Suprapubic skin (tissue), 4 donors: ENCODE measurements around the gene TWSG1. TPM values are rescaled to one million over a fixed set of nuclear protein-coding genes. Genes with fewer than 3 reads are reported as not detected.

Source experiments
- DNase-seq, 2 donors: peaks; one replicate each; pipeline ENCODE4 v3.0.0-alpha.2; 2019; ENCODE audit warnings: low spot score in 2 of 2
- H3K27ac ChIP-seq: fragments of 200-600 bp; sonication (generic); one replicate; pipeline ENCODE4 v1.5.1; 2019
- H3K27me3 ChIP-seq: fragments of 200-600 bp; sonication (generic); one replicate; pipeline ENCODE4 v1.5.1; 2019
- H3K36me3 ChIP-seq: fragments of 200-600 bp; sonication (generic); one replicate; pipeline ENCODE4 v1.5.1; 2019
- H3K4me1 ChIP-seq: fragments of 200-600 bp; sonication (generic); one replicate; pipeline ENCODE4 v1.5.1; 2019
- H3K4me3 ChIP-seq: fragments of 200-600 bp; sonication (generic); one replicate; pipeline ENCODE4 v1.5.1; 2019; ENCODE audit warnings: mild to moderate bottlenecking
- H3K9me3 ChIP-seq: fragments of 200-600 bp; sonication (generic); one replicate; pipeline ENCODE4 v1.5.1; 2019
- CTCF ChIP-seq, 2 donors: fragments of 200-600 bp in 1 of 2; fragments of 450-650 bp in 1 of 2; sonication (generic) in 1 of 2; IDR thresholded peaks; one replicate each; pipeline ENCODE4 v1.5.1; 2016 to 2019; ENCODE audit warnings: antibody characterized with exemption in 2 of 2, mild to moderate bottlenecking in 1 of 2, moderate library complexity in 1 of 2
- EP300 ChIP-seq: sonication (generic); formaldehyde crosslinking; IDR thresholded peaks from one replicate; pipeline ENCODE4 v1.6.1; 2017; ENCODE audit warnings: antibody characterized with exemption
- POLR2A ChIP-seq, 2 donors: fragments of 450-650 bp; IDR thresholded peaks; one replicate each; pipeline ENCODE4 v1.6.1; 2017; ENCODE audit warnings: antibody characterized with exemption in 2 of 2, mild to moderate bottlenecking in 2 of 2, moderate library complexity in 2 of 2
- POLR2AphosphoS5 ChIP-seq, 3 donors: sonication (generic); formaldehyde crosslinking; IDR thresholded peaks; one replicate each; pipeline ENCODE4 v1.6.1; 2017; ENCODE audit warnings: antibody characterized with exemption in 3 of 3
- WGBS: methylation state at CpG from one replicate; pipeline ENCODE4 v1.1.5; 2018; 5-methylcytosine and 5-hydroxymethylcytosine counted together
- total RNA-seq, 4 donors: library from RNA; depleted of rRNA; stranded (reverse); fragments of >200 nt; gene quantifications; one replicate each; pipeline ENCODE4 v1.1.0, GENCODE V29; 2016

The TWSG1 gene
- total RNA-seq, 4 donors from 2014 or later = 18.7 to 41.6 (median 26.1) TPM

DNA sequence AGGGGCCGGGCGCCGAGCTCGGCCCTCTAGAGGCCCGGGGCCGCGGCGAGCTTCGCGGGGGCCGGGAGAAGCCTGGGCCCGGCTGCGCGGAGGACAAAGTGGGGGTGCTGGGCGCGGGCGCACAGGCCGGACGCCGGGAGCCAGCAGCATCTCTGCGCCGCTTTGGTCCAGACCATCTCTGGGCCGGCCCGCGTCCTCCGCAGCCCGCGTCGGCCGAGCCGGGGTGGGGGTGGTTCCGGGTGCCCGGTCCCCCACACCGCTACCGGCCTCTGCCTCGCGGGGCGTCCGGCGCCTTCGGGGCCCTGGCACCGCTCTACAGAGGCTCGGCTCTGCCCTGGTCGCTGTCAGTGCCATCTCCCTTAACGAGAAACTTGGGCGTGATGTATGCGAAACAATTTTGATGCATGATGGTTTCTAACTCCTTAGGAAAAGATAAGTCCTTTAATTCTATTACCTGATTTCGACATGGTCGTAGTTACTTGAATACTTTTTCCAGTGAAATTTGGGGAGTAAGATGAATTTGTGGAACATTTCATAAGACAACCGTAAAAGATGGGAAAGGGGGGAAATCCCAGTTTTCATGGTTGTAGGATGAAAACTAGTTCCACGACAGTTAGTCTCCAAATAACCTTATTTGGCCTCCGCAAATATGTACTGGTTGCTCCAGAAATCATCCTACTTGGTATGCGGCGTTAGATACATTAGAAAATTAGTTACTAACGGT lies 562 bp downstream of the TWSG1 start:
- WGBS = 8% methylated on average over 10 of the region's 55 CpGs
- peaks cover 5% of the 10 kb centered on the region for H3K36me3 ChIP-seq
- TF ChIP-seq EP300 = no peak
- TF ChIP-seq POLR2A (IDR thresholded peaks at IDR 0.05) = no peak
- TF ChIP-seq CTCF (IDR thresholded peaks at IDR 0.05) = peak in 1 of 2 donors; percentile 7
- TF ChIP-seq POLR2AphosphoS5 (IDR thresholded peaks at IDR 0.05) = no peak
- H3K9me3 ChIP-seq = no peaks in the 10 kb centered on the region
- peaks cover 19% of the 10 kb centered on the region for H3K4me1 ChIP-seq
- peak in 1 of 2 donors; percentile 77 for DNase-seq
- H3K4me3 ChIP-seq = peak overlapping the region; percentile 71
- H3K27me3 ChIP-seq = no peaks in the 10 kb centered on the region
- peak overlapping the region; percentile 75 for H3K27ac ChIP-seq

- WGBS = 30% methylated on average over 3 of the region's 3 CpGs
- DNase-seq = no peak
- H3K9me3 ChIP-seq = no peaks in the 10 kb centered on the region
- no peaks in the 10 kb centered on the region for H3K27me3 ChIP-seq
- H3K36me3 ChIP-seq = peaks cover 5% of the 10 kb centered on the region
- H3K4me3 ChIP-seq = peak overlapping the region; percentile 71
- peaks cover 19% of the 10 kb centered on the region for H3K4me1 ChIP-seq
- no peak overlapping the region for H3K27ac ChIP-seq
- TF ChIP-seq POLR2A (IDR thresholded peaks at IDR 0.05) (no peak), EP300 (no peak), POLR2AphosphoS5 (IDR thresholded peaks at IDR 0.05) (no peak), CTCF (IDR thresholded peaks at IDR 0.05) (no peak)
These were observed 1.1 kb downstream of the TWSG1 start for GRCh38 chr18:9335697-9336045.

DNA sequence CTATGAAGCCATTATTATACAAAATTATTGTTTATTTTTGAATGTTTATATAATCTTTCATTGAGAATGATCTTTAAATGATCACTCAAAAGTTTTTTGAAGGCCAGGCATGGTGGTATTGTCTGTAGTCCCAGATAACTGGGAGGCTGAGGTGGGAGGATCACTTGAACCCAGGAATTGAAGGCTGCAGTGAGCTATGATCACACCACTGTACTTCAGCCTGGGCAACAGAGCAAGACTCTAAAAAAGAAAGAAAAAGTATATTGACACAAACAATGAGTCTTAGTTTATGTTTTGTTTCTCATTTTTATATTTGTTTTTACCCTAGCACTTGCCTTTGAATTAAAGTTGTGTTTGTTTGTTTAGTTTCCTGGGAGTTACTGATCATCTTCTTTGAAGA lies 2.3 kb downstream of the TWSG1 start:
- no peak overlapping the region for H3K4me3 ChIP-seq
- no peak for TF ChIP-seq EP300
- no peak for TF ChIP-seq POLR2A (IDR thresholded peaks at IDR 0.05)
- TF ChIP-seq CTCF (IDR thresholded peaks at IDR 0.05) = no peak
- TF ChIP-seq POLR2AphosphoS5 (IDR thresholded peaks at IDR 0.05) = no peak
- H3K27me3 ChIP-seq = no peaks in the 10 kb centered on the region
- H3K9me3 ChIP-seq = no peaks in the 10 kb centered on the region
- no peak for DNase-seq
- peaks cover 19% of the 10 kb centered on the region for H3K4me1 ChIP-seq
- no peak overlapping the region for H3K27ac ChIP-seq
- peaks cover 5% of the 10 kb centered on the region for H3K36me3 ChIP-seq

DNA sequence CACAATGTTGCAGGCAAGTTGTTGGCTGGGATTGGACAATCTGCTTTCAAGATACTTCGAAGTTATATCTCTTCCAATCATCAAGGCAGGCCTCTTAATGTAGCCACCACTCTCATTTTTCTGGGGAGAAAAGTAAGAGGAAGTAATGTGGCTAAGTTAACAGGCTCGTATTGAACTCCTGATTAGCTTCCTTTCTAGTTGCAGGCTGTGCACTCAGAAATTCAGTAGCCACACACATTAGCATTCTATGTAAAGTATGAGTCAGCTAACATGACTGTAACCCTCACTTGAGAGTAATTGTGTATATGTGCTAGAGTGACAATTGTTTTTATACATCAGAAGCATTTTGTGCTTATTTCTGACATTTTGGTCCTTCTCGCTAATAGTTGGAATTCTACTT lies 3.3 kb downstream of the TWSG1 start:
- H3K36me3 ChIP-seq = peaks cover 5% of the 10 kb centered on the region
- H3K27me3 ChIP-seq = no peaks in the 10 kb centered on the region
- H3K27ac ChIP-seq = no peak overlapping the region
- TF ChIP-seq CTCF (IDR thresholded peaks at IDR 0.05) (no peak), EP300 (no peak), POLR2AphosphoS5 (IDR thresholded peaks at IDR 0.05) (no peak), POLR2A (IDR thresholded peaks at IDR 0.05) (no peak)
- no peak for DNase-seq
- H3K4me3 ChIP-seq = no peak overlapping the region
- peaks cover 19% of the 10 kb centered on the region for H3K4me1 ChIP-seq
- no peaks in the 10 kb centered on the region for H3K9me3 ChIP-seq
- WGBS = 77% methylated on average over 3 of the region's 3 CpGs

- TF ChIP-seq POLR2A (IDR thresholded peaks at IDR 0.05) (no peak), CTCF (IDR thresholded peaks at IDR 0.05) (no peak), POLR2AphosphoS5 (IDR thresholded peaks at IDR 0.05) (no peak), EP300 (no peak)
- Histone ChIP-seq H3K4me1 (peaks cover 11% of the 10 kb centered on the region), H3K9me3 (no peaks in the 10 kb centered on the region), H3K27ac (no peak overlapping the region), H3K36me3 (peaks cover 14% of the 10 kb centered on the region), H3K4me3 (no peak overlapping the region), H3K27me3 (no peaks in the 10 kb centered on the region)
- 89% methylated on average over 6 of the region's 6 CpGs for WGBS
- DNase-seq = no peak
These were observed 5.9 kb downstream of the TWSG1 start for GRCh38 chr18:9340472-9340871.
